Mesendoderm (in vitro differentiated cells): ENCODE results near the gene PNKD.
"Not testable (repeated sequence)": the region's sequence is repeated elsewhere in the genome, so short reads cannot be mapped to it uniquely, and the experiment has no call there.

Experiments
- DNase-seq: peaks from one replicate; pipeline ENCODE4 v3.0.0; 2013
- H2AK5ac ChIP-seq: 2 replicates; pipeline ENCODE4 v1.6.1; 2013; ENCODE audit warnings: low read length, inconsistent platforms
- H2BK120ac ChIP-seq: 2 replicates; pipeline ENCODE4 v1.6.1; 2013; ENCODE audit warnings: low read depth, mild to moderate bottlenecking, low read length, moderate library complexity, mixed read lengths
- H2BK15ac ChIP-seq: replicated peaks from 2 replicates; pipeline ENCODE4 v1.6.1; 2013; ENCODE audit warnings: low read depth, mild to moderate bottlenecking, moderate library complexity
- H2BK5ac ChIP-seq: 2 replicates; pipeline ENCODE4 v1.6.1; 2013; ENCODE audit warnings: low read length, inconsistent platforms
- H3K18ac ChIP-seq: 2 replicates; pipeline ENCODE4 v1.6.1; 2013; ENCODE audit warnings: mild to moderate bottlenecking, low read length, mixed read lengths
- H3K23ac ChIP-seq: one replicate; pipeline ENCODE4 v1.6.1; 2013; ENCODE audit warnings: low read length
- H3K27ac ChIP-seq: 2 replicates; pipeline ENCODE4 v1.5.1; 2013; ENCODE audit warnings: low read depth, mild to moderate bottlenecking, inconsistent platforms, low read length, moderate library complexity
- H3K27me3 ChIP-seq: 2 replicates; pipeline ENCODE4 v1.6.1; 2013; ENCODE audit warnings: low read length, control low read depth, mild to moderate bottlenecking, inconsistent platforms; ENCODE audit not compliant: insufficient read depth, poor library complexity
- H3K36me3 ChIP-seq: 2 replicates; pipeline ENCODE4 v1.6.1; 2013; ENCODE audit warnings: low read length, inconsistent platforms; ENCODE audit not compliant: control insufficient read depth, insufficient read depth
- H3K4ac ChIP-seq: one replicate; pipeline ENCODE4 v1.6.1; 2013; ENCODE audit warnings: low read depth, mild to moderate bottlenecking, low read length, moderate library complexity
- H3K4me1 ChIP-seq: 2 replicates; pipeline ENCODE4 v1.6.1; 2013; ENCODE audit warnings: low read depth, low read length, inconsistent platforms; ENCODE audit not compliant: control insufficient read depth
- H3K4me2 ChIP-seq: 2 replicates; pipeline ENCODE4 v1.6.1; 2013; ENCODE audit warnings: low read length
- H3K4me3 ChIP-seq: 2 replicates; pipeline ENCODE4 v1.5.1; 2013; ENCODE audit warnings: mild to moderate bottlenecking, low read length
- H3K56ac ChIP-seq: one replicate; pipeline ENCODE4 v1.6.1; 2013; ENCODE audit warnings: low read length
- H3K79me1 ChIP-seq: 2 replicates; pipeline ENCODE4 v1.6.1; 2013; ENCODE audit warnings: low read length, inconsistent platforms
- H3K79me2 ChIP-seq: 2 replicates; pipeline ENCODE4 v1.6.1; 2013; ENCODE audit warnings: mild to moderate bottlenecking, low read length; ENCODE audit not compliant: control insufficient read depth, insufficient read depth
- H3K9ac ChIP-seq: 2 replicates; pipeline ENCODE4 v1.6.1; 2013; ENCODE audit warnings: low read length, inconsistent platforms
- H4K5ac ChIP-seq: one replicate; pipeline ENCODE4 v1.6.1; 2013; ENCODE audit warnings: low read length
- H4K8ac ChIP-seq: one replicate; pipeline ENCODE4 v1.6.1; 2013; ENCODE audit warnings: low read depth, mild to moderate bottlenecking, control low read depth, low read length, moderate library complexity
- WGBS: extraction: QIAGEN DNeasy Blood & Tissue Kit; methylation state at CpG from one replicate; pipeline ENCODE4 v1.1.7; 2013; ENCODE audit warnings: low lambda C conversion rate, missing lambda C conversion rate; ENCODE audit not compliant: insufficient coverage; ENCODE audit errors: extremely low coverage; 5-methylcytosine and 5-hydroxymethylcytosine counted together

Gene PNKD

GRCh38 chr2:218311541-218312266, 41.4 kb downstream of the PNKD start:
- peak overlapping the region; percentile 25 for H3K56ac ChIP-seq
- not testable (repeated sequence) for H3K79me2 ChIP-seq, H4K8ac ChIP-seq, H3K27ac ChIP-seq, H4K5ac ChIP-seq, H3K4ac ChIP-seq, H3K9ac ChIP-seq, H2BK15ac ChIP-seq, H3K36me3 ChIP-seq, H3K18ac ChIP-seq, H2BK5ac ChIP-seq, H3K79me1 ChIP-seq, H2AK5ac ChIP-seq, H3K4me2 ChIP-seq, H3K4me3 ChIP-seq, H3K27me3 ChIP-seq, H3K23ac ChIP-seq, H3K4me1 ChIP-seq, H2BK120ac ChIP-seq
- DNase-seq, result peak; percentile 69
- WGBS, result no CpG with 5 or more reads among the region's 11 CpGs

- Histone ChIP-seq H4K8ac (no peak overlapping the region), H3K4me3 (no peak overlapping the region), H3K27ac (no peak overlapping the region), H3K18ac (no peak overlapping the region), H3K79me2 (no peaks in the 10 kb centered on the region), H2BK15ac (no peak overlapping the region), H3K27me3 (no peaks in the 10 kb centered on the region), H3K9ac (no peak overlapping the region), H3K4ac (no peak overlapping the region), H3K4me2 (no peak overlapping the region), H2BK5ac (no peak overlapping the region), H3K23ac (no peak overlapping the region), H2AK5ac (no peak overlapping the region), H4K5ac (no peak overlapping the region), H2BK120ac (no peak overlapping the region), H3K4me1 (no peaks in the 10 kb centered on the region), H3K36me3 (no peaks in the 10 kb centered on the region), H3K79me1 (no peaks in the 10 kb centered on the region), H3K56ac (no peak overlapping the region)
- no CpG with 5 or more reads among the region's 2 CpGs for WGBS
- no peak for DNase-seq
Observed at GRCh38 chr2:218312267-218312756, 42.0 kb downstream of the PNKD start.

GRCh38 chr2:218313356-218313755, 43.0 kb downstream of the PNKD start:
- no peaks in the 10 kb centered on the region for H3K79me2 ChIP-seq
- H4K5ac ChIP-seq, result no peak overlapping the region
- no peak overlapping the region for H2BK120ac ChIP-seq
- H3K4me3 ChIP-seq, result no peak overlapping the region
- H3K36me3 ChIP-seq, result no peaks in the 10 kb centered on the region
- no peak overlapping the region for H3K56ac ChIP-seq
- H3K23ac ChIP-seq, result no peak overlapping the region
- H3K18ac ChIP-seq, result no peak overlapping the region
- H3K27me3 ChIP-seq, result no peaks in the 10 kb centered on the region
- no peak overlapping the region for H2BK15ac ChIP-seq
- no peak overlapping the region for H3K9ac ChIP-seq
- no peak overlapping the region for H2BK5ac ChIP-seq
- no peak overlapping the region for H2AK5ac ChIP-seq
- no peak overlapping the region for H3K4ac ChIP-seq
- H3K27ac ChIP-seq, result no peak overlapping the region
- WGBS, result no CpG with 5 or more reads among the region's 1 CpG
- no peaks in the 10 kb centered on the region for H3K4me1 ChIP-seq
- no peak overlapping the region for H3K4me2 ChIP-seq
- no peak overlapping the region for H4K8ac ChIP-seq
- H3K79me1 ChIP-seq, result no peaks in the 10 kb centered on the region
- DNase-seq, result no peak

GRCh38 chr2:218314764-218315163, 44.4 kb downstream of the PNKD start:
- not testable (repeated sequence) for H3K79me1 ChIP-seq, H3K4me2 ChIP-seq, H3K4me3 ChIP-seq, H2BK5ac ChIP-seq, H3K27ac ChIP-seq, H3K56ac ChIP-seq, H3K9ac ChIP-seq, H3K27me3 ChIP-seq, H4K8ac ChIP-seq, H2BK15ac ChIP-seq, H3K79me2 ChIP-seq, H3K36me3 ChIP-seq, H3K18ac ChIP-seq, H2BK120ac ChIP-seq, H2AK5ac ChIP-seq, DNase-seq, H3K4me1 ChIP-seq, H3K4ac ChIP-seq, H3K23ac ChIP-seq, H4K5ac ChIP-seq
- WGBS, result no CpG with 5 or more reads among the region's 4 CpGs

- H3K4me1 ChIP-seq, result no peaks in the 10 kb centered on the region
- H3K27ac ChIP-seq, result no peak overlapping the region
- no peak overlapping the region for H4K5ac ChIP-seq
- no peak overlapping the region for H2BK15ac ChIP-seq
- H3K4me2 ChIP-seq, result no peak overlapping the region
- no peak for DNase-seq
- no peak overlapping the region for H4K8ac ChIP-seq
- H2AK5ac ChIP-seq, result no peak overlapping the region
- H2BK120ac ChIP-seq, result no peak overlapping the region
- no peak overlapping the region for H3K18ac ChIP-seq
- no peaks in the 10 kb centered on the region for H3K27me3 ChIP-seq
- H3K9ac ChIP-seq, result no peak overlapping the region
- no peak overlapping the region for H3K4ac ChIP-seq
- no peak overlapping the region for H3K4me3 ChIP-seq
- no peaks in the 10 kb centered on the region for H3K79me2 ChIP-seq
- no peak overlapping the region for H3K23ac ChIP-seq
- no peak overlapping the region for H2BK5ac ChIP-seq
- WGBS, result no CpG with 5 or more reads among the region's 8 CpGs
- H3K56ac ChIP-seq, result no peak overlapping the region
- H3K36me3 ChIP-seq, result no peaks in the 10 kb centered on the region
- H3K79me1 ChIP-seq, result no peaks in the 10 kb centered on the region
Observed at GRCh38 chr2:218315397-218315796, 45.1 kb downstream of the PNKD start.

GRCh38 chr2:218317303-218317630, 46.9 kb downstream of the PNKD start:
- no peak overlapping the region for H3K18ac ChIP-seq
- no CpG with 5 or more reads among the region's 1 CpG for WGBS
- H2BK120ac ChIP-seq, result no peak overlapping the region
- H3K4ac ChIP-seq, result no peak overlapping the region
- no peak for DNase-seq
- H3K23ac ChIP-seq, result no peak overlapping the region
- H3K4me3 ChIP-seq, result no peak overlapping the region
- no peak overlapping the region for H3K4me2 ChIP-seq
- H2AK5ac ChIP-seq, result no peak overlapping the region
- H2BK5ac ChIP-seq, result no peak overlapping the region
- no peak overlapping the region for H4K5ac ChIP-seq
- no peak overlapping the region for H2BK15ac ChIP-seq
- no peaks in the 10 kb centered on the region for H3K27me3 ChIP-seq
- no peaks in the 10 kb centered on the region for H3K36me3 ChIP-seq
- H3K56ac ChIP-seq, result no peak overlapping the region
- H3K79me2 ChIP-seq, result no peaks in the 10 kb centered on the region
- H3K9ac ChIP-seq, result no peak overlapping the region
- no peak overlapping the region for H3K27ac ChIP-seq
- H4K8ac ChIP-seq, result no peak overlapping the region
- no peaks in the 10 kb centered on the region for H3K79me1 ChIP-seq
- peaks cover 4% of the 10 kb centered on the region for H3K4me1 ChIP-seq
